WERI-Rb-1 (cell line): ENCODE measurements around the gene PCNX2.
"Not testable (repeated sequence)": the region's sequence is repeated elsewhere in the genome, so short reads cannot be mapped to it uniquely, and the experiment has no call there.

Experiments
- DNase-seq: peaks from one replicate; pipeline ENCODE4 v3.0.0-alpha.2; 2020
- H3K27ac ChIP-seq: fragments of 250-450 bp; sonication (Bioruptor Pico); 2 replicates; pipeline ENCODE4 v1.5.1; 2020; ENCODE audit warnings: mild to moderate bottlenecking, moderate library complexity
- H3K27me3 ChIP-seq: fragments of 250-450 bp; sonication (Bioruptor Pico); 2 replicates; pipeline ENCODE4 v1.5.1; 2021; ENCODE audit warnings: mild to moderate bottlenecking, low read depth, moderate library complexity; ENCODE audit not compliant: insufficient read depth, severe bottlenecking
- H3K36me3 ChIP-seq: fragments of 250-450 bp; sonication (Bioruptor Pico); 2 replicates; pipeline ENCODE4 v1.5.1; 2020; ENCODE audit warnings: mild to moderate bottlenecking, moderate library complexity
- H3K4me3 ChIP-seq: 2 replicates; pipeline ENCODE4 v1.5.1; 2011; ENCODE audit warnings: low read depth, mild to moderate bottlenecking, control low read depth, low read length
- H3K9me3 ChIP-seq: fragments of 250-450 bp; sonication (Bioruptor Pico); 2 replicates; pipeline ENCODE4 v1.5.1; 2021; ENCODE audit warnings: mild to moderate bottlenecking, moderate library complexity; ENCODE audit not compliant: severe bottlenecking
- TF ChIP-seq, protein P1 (sequence below): IDR thresholded peaks from 2 replicates; pipeline ENCODE4 v1.5.1; 2011; ENCODE audit warnings: low read depth, mild to moderate bottlenecking, control low read depth, inconsistent platforms, low read length

The PCNX2 gene

DNA sequence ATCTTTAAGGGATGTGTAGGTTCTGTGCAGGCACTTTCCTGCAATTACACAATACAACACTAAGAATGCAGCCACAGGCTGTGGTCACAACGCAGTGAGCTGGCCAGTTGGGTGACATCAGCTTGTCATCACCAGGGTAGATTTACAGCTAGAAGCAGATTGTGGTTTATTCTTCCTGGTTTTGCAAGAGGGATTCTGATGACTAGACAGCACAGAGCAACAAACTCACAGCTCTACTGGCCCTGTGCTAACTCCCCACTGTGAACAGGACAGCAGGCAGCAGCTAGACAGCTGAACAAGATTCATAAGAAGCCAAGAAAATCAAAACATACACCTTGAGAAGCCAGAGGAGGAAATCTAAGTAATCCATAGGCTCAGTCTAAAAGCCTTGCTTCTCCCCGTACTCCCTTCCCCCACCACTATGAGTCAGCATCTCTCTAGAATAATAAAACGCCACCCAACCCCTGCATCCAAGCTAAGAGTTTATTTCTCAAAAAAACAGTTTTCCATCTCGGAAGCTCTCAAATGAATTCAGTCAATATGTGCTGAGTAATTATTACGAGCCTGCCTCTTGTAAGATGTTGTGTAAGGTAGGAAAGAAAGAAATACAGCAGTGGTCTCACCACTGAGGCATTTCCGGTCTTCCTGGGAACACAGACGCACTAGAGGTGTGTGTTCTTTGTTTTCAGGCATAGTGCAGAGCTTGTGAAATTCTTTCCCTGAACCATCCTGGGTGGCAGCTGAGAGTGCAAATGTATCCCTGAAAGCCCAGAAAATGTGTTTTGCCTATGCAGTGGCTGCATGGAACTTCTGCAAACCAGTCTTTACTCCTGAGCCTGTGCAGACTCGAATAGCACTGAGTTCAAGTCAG is 182.3 kb downstream of the PCNX2 start:
- DNase-seq = peak; percentile 63

DNA sequence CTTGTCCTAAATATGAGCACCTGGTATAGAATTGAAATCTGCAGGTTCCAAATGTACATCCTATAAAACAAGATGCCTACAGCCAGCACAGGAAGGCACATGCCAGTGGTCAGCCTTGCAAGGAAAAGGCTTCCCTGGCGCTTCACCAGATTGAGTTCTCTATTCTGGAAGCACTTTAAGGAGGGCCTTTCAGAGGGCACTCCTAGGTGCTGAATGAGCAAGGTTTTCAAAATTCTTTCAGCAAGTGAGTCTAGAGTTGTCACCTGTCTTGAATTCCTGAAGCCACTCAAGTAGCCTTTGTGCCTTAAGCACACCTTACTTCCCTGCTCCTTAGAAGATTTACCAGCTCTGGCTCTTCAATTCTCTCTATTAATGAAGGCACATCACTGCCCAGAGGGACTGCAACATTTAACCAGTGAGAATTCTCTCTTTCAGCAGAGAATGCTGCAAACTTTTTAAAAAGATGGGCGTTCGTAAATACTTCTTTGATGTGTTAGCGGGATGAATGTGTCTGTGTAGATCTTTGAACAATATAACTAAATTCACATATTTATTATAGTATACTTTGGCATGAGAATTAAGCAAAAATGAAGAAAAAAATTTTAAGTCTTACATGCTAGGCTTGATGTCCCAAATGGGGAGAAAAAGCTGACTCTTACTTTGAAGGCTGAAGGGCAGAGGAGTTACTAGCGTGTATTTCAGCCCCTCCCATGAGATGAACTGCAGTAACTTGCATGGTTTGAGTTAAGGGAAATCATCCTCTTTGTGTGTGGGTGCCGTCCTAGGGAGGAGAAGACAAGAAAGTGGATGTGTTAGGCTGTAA is 183.1 kb downstream of the PCNX2 start:
- TF ChIP-seq, protein P1, sequence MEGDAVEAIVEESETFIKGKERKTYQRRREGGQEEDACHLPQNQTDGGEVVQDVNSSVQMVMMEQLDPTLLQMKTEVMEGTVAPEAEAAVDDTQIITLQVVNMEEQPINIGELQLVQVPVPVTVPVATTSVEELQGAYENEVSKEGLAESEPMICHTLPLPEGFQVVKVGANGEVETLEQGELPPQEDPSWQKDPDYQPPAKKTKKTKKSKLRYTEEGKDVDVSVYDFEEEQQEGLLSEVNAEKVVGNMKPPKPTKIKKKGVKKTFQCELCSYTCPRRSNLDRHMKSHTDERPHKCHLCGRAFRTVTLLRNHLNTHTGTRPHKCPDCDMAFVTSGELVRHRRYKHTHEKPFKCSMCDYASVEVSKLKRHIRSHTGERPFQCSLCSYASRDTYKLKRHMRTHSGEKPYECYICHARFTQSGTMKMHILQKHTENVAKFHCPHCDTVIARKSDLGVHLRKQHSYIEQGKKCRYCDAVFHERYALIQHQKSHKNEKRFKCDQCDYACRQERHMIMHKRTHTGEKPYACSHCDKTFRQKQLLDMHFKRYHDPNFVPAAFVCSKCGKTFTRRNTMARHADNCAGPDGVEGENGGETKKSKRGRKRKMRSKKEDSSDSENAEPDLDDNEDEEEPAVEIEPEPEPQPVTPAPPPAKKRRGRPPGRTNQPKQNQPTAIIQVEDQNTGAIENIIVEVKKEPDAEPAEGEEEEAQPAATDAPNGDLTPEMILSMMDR = no peak
- Histone ChIP-seq H3K36me3 (no peaks in the 10 kb centered on the region), H3K27ac (no peak overlapping the region; the same call in 1 of the 2 replicates), H3K9me3 (no peaks in the 10 kb centered on the region), H3K4me3 (no peak overlapping the region), H3K27me3 (no peaks in the 10 kb centered on the region)
- no peak for DNase-seq

More for the DNA sequence above, 182.3 kb downstream of the PCNX2 start:
- no peaks in the 10 kb centered on the region for H3K9me3 ChIP-seq
- H3K27me3 ChIP-seq = no peaks in the 10 kb centered on the region
- H3K4me3 ChIP-seq = no peak overlapping the region
- peak overlapping the region; percentile 31 for H3K27ac ChIP-seq
- TF ChIP-seq, protein P1 = no peak
- no peaks in the 10 kb centered on the region for H3K36me3 ChIP-seq

DNA sequence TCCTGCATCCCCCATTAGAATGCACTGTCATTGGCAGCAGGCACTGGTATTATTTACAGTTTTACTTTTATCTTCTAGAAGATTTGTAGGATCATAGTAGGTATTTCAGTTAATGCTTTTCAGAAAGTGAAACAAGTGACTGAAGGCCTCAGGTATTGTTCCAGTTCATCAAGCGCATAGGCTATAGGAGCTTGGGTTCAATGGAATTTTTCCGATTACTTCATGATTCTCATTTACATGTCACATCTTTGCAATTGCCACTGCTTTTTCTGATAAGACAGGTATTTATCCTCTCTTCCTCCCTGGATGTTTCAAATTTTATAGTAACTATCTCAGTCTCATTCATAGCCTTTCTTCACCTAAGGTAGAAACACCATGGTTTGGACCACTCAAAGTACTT is 183.8 kb downstream of the PCNX2 start:
- no peaks in the 10 kb centered on the region for H3K27me3 ChIP-seq
- no peaks in the 10 kb centered on the region for H3K36me3 ChIP-seq
- H3K4me3 ChIP-seq = no peak overlapping the region
- no peak overlapping the region for H3K27ac ChIP-seq
- TF ChIP-seq, protein P1 = no peak
- no peaks in the 10 kb centered on the region for H3K9me3 ChIP-seq
- no peak for DNase-seq

DNA sequence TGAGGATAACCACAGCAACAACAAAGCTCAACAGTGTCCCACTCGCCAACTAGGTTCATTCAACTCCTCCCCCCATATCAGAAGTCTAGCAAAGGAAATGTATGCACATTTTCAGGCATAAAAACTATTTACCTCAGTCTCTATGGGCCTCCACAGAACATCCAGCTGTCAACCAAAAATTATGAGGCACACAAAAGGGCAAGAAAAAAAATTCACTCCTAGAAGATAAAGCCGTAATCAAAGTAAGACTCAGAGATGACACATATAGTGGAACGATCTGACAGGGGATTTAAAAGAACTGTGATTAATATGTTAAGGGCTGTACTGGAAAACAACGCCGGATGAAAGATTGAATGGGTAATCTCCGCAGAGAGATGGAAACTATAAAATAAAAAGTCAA is 186.4 kb downstream of the PCNX2 start:
- TF ChIP-seq, protein P1 = no peak
- H3K36me3 ChIP-seq = no peaks in the 10 kb centered on the region
- H3K4me3 ChIP-seq = no peak overlapping the region
- DNase-seq = no peak
- H3K27ac ChIP-seq = no peak overlapping the region
- H3K9me3 ChIP-seq = no peaks in the 10 kb centered on the region
- no peaks in the 10 kb centered on the region for H3K27me3 ChIP-seq

DNA sequence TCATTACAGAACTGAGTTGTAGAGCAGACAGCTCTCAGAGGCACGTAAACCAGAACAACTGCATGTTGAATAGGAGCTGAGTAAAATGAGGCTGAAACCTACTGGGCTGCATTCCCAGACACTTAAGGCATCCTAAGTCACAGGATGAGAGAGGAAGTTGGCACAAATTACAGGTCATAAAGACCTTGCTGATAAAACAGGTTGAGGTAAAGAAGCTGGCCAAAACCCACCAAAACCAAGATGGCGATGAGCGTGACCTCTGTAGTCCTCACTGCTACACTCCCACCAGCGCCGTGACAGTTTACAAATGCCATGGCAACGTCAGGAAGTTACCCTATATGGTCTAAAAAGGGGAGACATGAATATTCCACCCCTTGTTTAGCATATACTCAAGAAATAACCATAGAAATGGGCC is 187.8 kb downstream of the PCNX2 start:
- not testable (repeated sequence) for H3K27ac ChIP-seq, H3K27me3 ChIP-seq, H3K4me3 ChIP-seq, H3K36me3 ChIP-seq, DNase-seq, H3K9me3 ChIP-seq

DNA sequence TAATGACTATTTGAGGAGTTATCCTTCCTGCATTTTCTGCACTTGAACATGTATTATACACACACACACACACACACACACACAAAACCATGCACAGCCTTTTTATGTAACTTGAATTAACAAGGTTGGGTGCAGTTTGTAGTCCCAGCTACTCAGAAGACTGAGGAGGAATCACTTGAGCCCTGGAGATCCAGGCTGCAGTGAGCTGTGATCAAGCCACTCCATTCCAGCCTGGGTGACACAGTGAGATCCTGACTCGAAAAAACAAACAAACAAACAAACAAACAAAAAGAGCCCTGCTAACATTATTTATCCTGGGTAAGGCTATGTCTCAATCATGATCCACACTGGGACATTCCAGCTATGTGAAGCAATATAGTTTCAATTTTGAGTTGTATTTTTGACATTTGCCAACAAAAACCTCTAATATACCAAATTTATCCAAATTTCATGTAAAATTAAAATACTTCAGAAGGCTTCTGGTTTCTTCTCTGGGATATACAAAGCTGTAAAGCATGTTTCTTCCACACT is 188.3 kb downstream of the PCNX2 start:
- DNase-seq = no peak
- TF ChIP-seq, protein P1 = no peak
- H3K27ac ChIP-seq = no peak overlapping the region
- no peak overlapping the region for H3K4me3 ChIP-seq
- H3K36me3 ChIP-seq = no peaks in the 10 kb centered on the region
- H3K9me3 ChIP-seq = no peaks in the 10 kb centered on the region
- no peaks in the 10 kb centered on the region for H3K27me3 ChIP-seq
